ENCODE data around the gene TMEM53.

TMEM53 gene

GRCh38 chr1:44698138-44698537 is 23.9 kb upstream of the TMEM53 start:
- no peak overlapping the region for H3K27ac ChIP-seq (ENCODE audit: insufficient read depth, low read depth, low read length, poor library complexity, severe bottlenecking)
- no peaks in the 10 kb centered on the region for H3K9me3 ChIP-seq (ENCODE audit: control insufficient read depth, low read length)
- no peak overlapping the region for H3K4me3 ChIP-seq (ENCODE audit: insufficient read depth, low read depth, low read length)
- H3K36me3 ChIP-seq (ENCODE audit: control insufficient read depth, insufficient read depth, low read length) = no peaks in the 10 kb centered on the region
- H3K27me3 ChIP-seq (ENCODE audit: control insufficient read depth, insufficient read depth, low read length, poor library complexity, severe bottlenecking) = no peaks in the 10 kb centered on the region
- H3K4me1 ChIP-seq (ENCODE audit: control insufficient read depth, insufficient read depth, low read length) = no peaks in the 10 kb centered on the region
- WGBS, 2 experiments = 95 to 97% methylated on average over 3 of the region's 3 CpGs

GRCh38 chr1:44696789-44697345 is 22.6 kb upstream of the TMEM53 start:
- H3K9me3 ChIP-seq (ENCODE audit: control insufficient read depth, low read length) = no peaks in the 10 kb centered on the region
- H3K27me3 ChIP-seq (ENCODE audit: control insufficient read depth, insufficient read depth, low read length, poor library complexity, severe bottlenecking) = no peaks in the 10 kb centered on the region
- H3K4me3 ChIP-seq (ENCODE audit: insufficient read depth, low read depth, low read length) = no peak overlapping the region
- H3K36me3 ChIP-seq (ENCODE audit: control insufficient read depth, insufficient read depth, low read length) = no peaks in the 10 kb centered on the region
- 90 to 92% methylated on average over 7 of the region's 7 CpGs for WGBS, 2 experiments
- H3K4me1 ChIP-seq (ENCODE audit: control insufficient read depth, insufficient read depth, low read length) = no peaks in the 10 kb centered on the region
- no peak overlapping the region for H3K27ac ChIP-seq (ENCODE audit: insufficient read depth, low read depth, low read length, poor library complexity, severe bottlenecking)

GRCh38 chr1:44696101-44696500 is 21.8 kb upstream of the TMEM53 start:
- Histone ChIP-seq H3K4me1 (ENCODE audit: control insufficient read depth, insufficient read depth, low read length) (no peaks in the 10 kb centered on the region), H3K27ac (ENCODE audit: insufficient read depth, low read depth, low read length, poor library complexity, severe bottlenecking) (no peak overlapping the region), H3K27me3 (ENCODE audit: control insufficient read depth, insufficient read depth, low read length, poor library complexity, severe bottlenecking) (no peaks in the 10 kb centered on the region), H3K36me3 (ENCODE audit: control insufficient read depth, insufficient read depth, low read length) (no peaks in the 10 kb centered on the region), H3K4me3 (ENCODE audit: insufficient read depth, low read depth, low read length) (no peak overlapping the region), H3K9me3 (ENCODE audit: control insufficient read depth, low read length) (no peaks in the 10 kb centered on the region)
- 92 to 93% methylated on average over 2 to 3 of the region's 3 CpGs for WGBS, 2 experiments

- Histone ChIP-seq H3K4me1 (ENCODE audit: control insufficient read depth, insufficient read depth, low read length) (no peaks in the 10 kb centered on the region), H3K36me3 (ENCODE audit: control insufficient read depth, insufficient read depth, low read length) (no peaks in the 10 kb centered on the region), H3K27me3 (ENCODE audit: control insufficient read depth, insufficient read depth, low read length, poor library complexity, severe bottlenecking) (no peaks in the 10 kb centered on the region), H3K27ac (ENCODE audit: insufficient read depth, low read depth, low read length, poor library complexity, severe bottlenecking) (no peak overlapping the region), H3K9me3 (ENCODE audit: control insufficient read depth, low read length) (no peaks in the 10 kb centered on the region), H3K4me3 (ENCODE audit: insufficient read depth, low read depth, low read length) (no peak overlapping the region)
- WGBS, 2 experiments = 96 to 97% methylated on average over 4 of the region's 4 CpGs
These were observed 21.4 kb upstream of the TMEM53 start for GRCh38 chr1:44695671-44696070.

- H3K4me1 ChIP-seq (ENCODE audit: control insufficient read depth, insufficient read depth, low read length) = no peaks in the 10 kb centered on the region
- no peak overlapping the region for H3K4me3 ChIP-seq (ENCODE audit: insufficient read depth, low read depth, low read length)
- WGBS, 2 experiments = 93 to 95% methylated on average over 7 of the region's 7 CpGs
- H3K27ac ChIP-seq (ENCODE audit: insufficient read depth, low read depth, low read length, poor library complexity, severe bottlenecking) = no peak overlapping the region
- H3K36me3 ChIP-seq (ENCODE audit: control insufficient read depth, insufficient read depth, low read length) = no peaks in the 10 kb centered on the region
- H3K9me3 ChIP-seq (ENCODE audit: control insufficient read depth, low read length) = no peaks in the 10 kb centered on the region
- no peaks in the 10 kb centered on the region for H3K27me3 ChIP-seq (ENCODE audit: control insufficient read depth, insufficient read depth, low read length, poor library complexity, severe bottlenecking)
These were observed 20.7 kb upstream of the TMEM53 start for GRCh38 chr1:44694863-44695478.

- Histone ChIP-seq H3K36me3 (ENCODE audit: control insufficient read depth, insufficient read depth, low read length) (no peaks in the 10 kb centered on the region), H3K9me3 (ENCODE audit: control insufficient read depth, low read length) (no peaks in the 10 kb centered on the region), H3K4me1 (ENCODE audit: control insufficient read depth, insufficient read depth, low read length) (no peaks in the 10 kb centered on the region), H3K4me3 (ENCODE audit: insufficient read depth, low read depth, low read length) (no peak overlapping the region), H3K27me3 (ENCODE audit: control insufficient read depth, insufficient read depth, low read length, poor library complexity, severe bottlenecking) (no peaks in the 10 kb centered on the region), H3K27ac (ENCODE audit: insufficient read depth, low read depth, low read length, poor library complexity, severe bottlenecking) (no peak overlapping the region)
- WGBS, 2 experiments = 94 to 100% methylated on average over 1 to 3 of the region's 3 CpGs
These were observed 19.6 kb upstream of the TMEM53 start for GRCh38 chr1:44693900-44694299.

- 94 to 96% methylated on average over 2 of the region's 2 CpGs for WGBS, 2 experiments
These were observed 18.9 kb upstream of the TMEM53 start for GRCh38 chr1:44693159-44693558.

GRCh38 chr1:44689447-44689765 is 15.1 kb upstream of the TMEM53 start:
- Histone ChIP-seq H3K36me3 (ENCODE audit: control insufficient read depth, insufficient read depth, low read length) (no peaks in the 10 kb centered on the region), H3K4me1 (ENCODE audit: control insufficient read depth, insufficient read depth, low read length) (no peaks in the 10 kb centered on the region), H3K27me3 (ENCODE audit: control insufficient read depth, insufficient read depth, low read length, poor library complexity, severe bottlenecking) (no peaks in the 10 kb centered on the region), H3K27ac (ENCODE audit: insufficient read depth, low read depth, low read length, poor library complexity, severe bottlenecking) (no peak overlapping the region), H3K4me3 (ENCODE audit: insufficient read depth, low read depth, low read length) (no peak overlapping the region), H3K9me3 (ENCODE audit: control insufficient read depth, low read length) (no peaks in the 10 kb centered on the region)
- 82 to 88% methylated on average over 3 of the region's 3 CpGs for WGBS, 2 experiments

More at GRCh38 chr1:44693159-44693558, 18.9 kb upstream of the TMEM53 start:
- H3K27ac ChIP-seq (ENCODE audit: insufficient read depth, low read depth, low read length, poor library complexity, severe bottlenecking) = no peak overlapping the region
- no peaks in the 10 kb centered on the region for H3K4me1 ChIP-seq (ENCODE audit: control insufficient read depth, insufficient read depth, low read length)
- no peaks in the 10 kb centered on the region for H3K27me3 ChIP-seq (ENCODE audit: control insufficient read depth, insufficient read depth, low read length, poor library complexity, severe bottlenecking)
- no peaks in the 10 kb centered on the region for H3K9me3 ChIP-seq (ENCODE audit: control insufficient read depth, low read length)
- H3K36me3 ChIP-seq (ENCODE audit: control insufficient read depth, insufficient read depth, low read length) = no peaks in the 10 kb centered on the region
- no peak overlapping the region for H3K4me3 ChIP-seq (ENCODE audit: insufficient read depth, low read depth, low read length)

- no peaks in the 10 kb centered on the region for H3K36me3 ChIP-seq (ENCODE audit: control insufficient read depth, insufficient read depth, low read length)
- H3K4me3 ChIP-seq (ENCODE audit: insufficient read depth, low read depth, low read length) = no peak overlapping the region
- H3K9me3 ChIP-seq (ENCODE audit: control insufficient read depth, low read length) = no peaks in the 10 kb centered on the region
- H3K27ac ChIP-seq (ENCODE audit: insufficient read depth, low read depth, low read length, poor library complexity, severe bottlenecking) = no peak overlapping the region
- no peaks in the 10 kb centered on the region for H3K4me1 ChIP-seq (ENCODE audit: control insufficient read depth, insufficient read depth, low read length)
- 88 to 89% methylated on average over 12 of the region's 12 CpGs for WGBS, 2 experiments
- H3K27me3 ChIP-seq (ENCODE audit: control insufficient read depth, insufficient read depth, low read length, poor library complexity, severe bottlenecking) = no peaks in the 10 kb centered on the region
These were observed 14.6 kb upstream of the TMEM53 start for GRCh38 chr1:44688760-44689446.

GRCh38 chr1:44685881-44686280 is 11.6 kb upstream of the TMEM53 start:
- Histone ChIP-seq H3K36me3 (ENCODE audit: control insufficient read depth, insufficient read depth, low read length) (no peaks in the 10 kb centered on the region), H3K4me3 (ENCODE audit: insufficient read depth, low read depth, low read length) (no peak overlapping the region), H3K9me3 (ENCODE audit: control insufficient read depth, low read length) (no peaks in the 10 kb centered on the region), H3K27ac (ENCODE audit: insufficient read depth, low read depth, low read length, poor library complexity, severe bottlenecking) (no peak overlapping the region), H3K4me1 (ENCODE audit: control insufficient read depth, insufficient read depth, low read length) (peaks cover 7% of the 10 kb centered on the region), H3K27me3 (ENCODE audit: control insufficient read depth, insufficient read depth, low read length, poor library complexity, severe bottlenecking) (no peaks in the 10 kb centered on the region)
- 89 to 92% methylated on average over 8 of the region's 8 CpGs for whole genome bisulfite sequencing, 2 experiments
